Measurements from ENCODE around the gene CNKSR3.

DNA sequence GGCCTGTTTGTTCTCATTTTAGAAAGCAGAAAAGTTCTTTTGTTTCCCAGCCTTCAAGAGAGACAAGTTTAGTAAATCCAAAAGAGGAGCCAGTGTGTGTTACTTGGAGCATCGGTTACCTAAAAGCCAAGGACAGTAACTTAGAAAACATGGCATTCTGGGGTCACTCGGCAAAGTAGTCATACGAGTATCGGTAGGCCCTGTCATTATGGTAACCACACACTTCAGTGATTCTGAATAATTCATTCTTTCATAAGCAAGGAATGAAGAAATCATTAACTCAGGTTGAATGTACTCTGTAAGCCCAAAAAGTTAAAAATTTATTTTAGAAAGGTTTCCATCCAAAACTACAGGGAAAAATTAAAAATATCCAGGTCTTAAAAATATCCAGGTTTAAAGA lies 34.0 kb downstream of the CNKSR3 start:
- TF ChIP-seq POLR2A (IDR thresholded peaks at IDR 0.05), result no peak
- TF ChIP-seq, protein P1, sequence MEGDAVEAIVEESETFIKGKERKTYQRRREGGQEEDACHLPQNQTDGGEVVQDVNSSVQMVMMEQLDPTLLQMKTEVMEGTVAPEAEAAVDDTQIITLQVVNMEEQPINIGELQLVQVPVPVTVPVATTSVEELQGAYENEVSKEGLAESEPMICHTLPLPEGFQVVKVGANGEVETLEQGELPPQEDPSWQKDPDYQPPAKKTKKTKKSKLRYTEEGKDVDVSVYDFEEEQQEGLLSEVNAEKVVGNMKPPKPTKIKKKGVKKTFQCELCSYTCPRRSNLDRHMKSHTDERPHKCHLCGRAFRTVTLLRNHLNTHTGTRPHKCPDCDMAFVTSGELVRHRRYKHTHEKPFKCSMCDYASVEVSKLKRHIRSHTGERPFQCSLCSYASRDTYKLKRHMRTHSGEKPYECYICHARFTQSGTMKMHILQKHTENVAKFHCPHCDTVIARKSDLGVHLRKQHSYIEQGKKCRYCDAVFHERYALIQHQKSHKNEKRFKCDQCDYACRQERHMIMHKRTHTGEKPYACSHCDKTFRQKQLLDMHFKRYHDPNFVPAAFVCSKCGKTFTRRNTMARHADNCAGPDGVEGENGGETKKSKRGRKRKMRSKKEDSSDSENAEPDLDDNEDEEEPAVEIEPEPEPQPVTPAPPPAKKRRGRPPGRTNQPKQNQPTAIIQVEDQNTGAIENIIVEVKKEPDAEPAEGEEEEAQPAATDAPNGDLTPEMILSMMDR (IDR thresholded peaks at IDR 0.05), result no peak
- TF ChIP-seq POLR2AphosphoS5 (IDR thresholded peaks at IDR 0.05), result no peak
- TF ChIP-seq EP300 (IDR thresholded peaks at IDR 0.05), result no peak
